Ovary (tissue), 9 donors: ENCODE data around the gene SYNM. TPM values are rescaled to one million over a fixed set of nuclear protein-coding genes. Genes with fewer than 3 reads are reported as not detected.

Experiments
- DNase-seq, 5 donors: peaks; one replicate each; pipeline ENCODE4 v3.0.0-alpha.2; 2019 to 2020
- H3K27ac ChIP-seq, 2 donors: fragments of 200-600 bp; one replicate each; pipeline versions ENCODE4 v1.5.1 to v1.8.0; 2019 to 2022
- H3K27me3 ChIP-seq: fragments of 200-600 bp; one replicate; pipeline ENCODE4 v1.8.0; 2022
- H3K36me3 ChIP-seq: fragments of 200-600 bp; sonication (generic); one replicate; pipeline ENCODE4 v1.5.1; 2019
- H3K4me1 ChIP-seq: one replicate; pipeline ENCODE4 v1.8.1; 2013; ENCODE audit warnings: mild to moderate bottlenecking, moderate library complexity; ENCODE audit not compliant: insufficient read depth
- H3K4me3 ChIP-seq: fragments of 200-600 bp; sonication (generic); one replicate; pipeline ENCODE4 v1.5.1; 2017
- H3K9me3 ChIP-seq, 2 donors: fragments of 200-600 bp in 1 of 2; sonication (generic) in 1 of 2; one replicate each; pipeline versions ENCODE4 v1.5.1 to v1.8.1; 2013 to 2019; ENCODE audit warnings: mild to moderate bottlenecking in 1 of 2, moderate library complexity in 1 of 2
- EP300 ChIP-seq: sonication (generic); formaldehyde crosslinking; IDR thresholded peaks from one replicate; pipeline ENCODE4 v1.6.1; 2017; ENCODE audit warnings: antibody characterized with exemption
- POLR2A ChIP-seq: fragments of 450-650 bp; IDR thresholded peaks from one replicate; pipeline ENCODE4 v1.6.1; 2017; ENCODE audit warnings: antibody characterized with exemption, mild to moderate bottlenecking, moderate library complexity
- WGBS, 3 donors: extraction: QIAGEN DNeasy Blood & Tissue Kit in 1 of 3; methylation state at CpG; one replicate each; pipeline versions ENCODE4 v1.1.5 to v1.1.7; 2013 to 2017; 5-methylcytosine and 5-hydroxymethylcytosine counted together
- intact Hi-C, 4 donors: fragments of 100-400 bp; cut with DNase I; formaldehyde crosslinking; loops; one replicate each; pipeline versions ENCODE4 v1.11.0 to v1.15.1; 2022 to 2023
- polyA plus RNA-seq, 2 donors: library from polyadenylated mRNA; stranded (reverse); fragments of 200-250 nt in 1 of 2; fragments of 350-450 nt in 1 of 2; fragmentation: Illumina TruSeq in 1 of 2; extraction: RNeasy Lipid Tissue Mini Kit (QIAGEN cat#74804) in 1 of 2; gene quantifications; one replicate each; pipeline ENCODE4 v1.2.3, GENCODE V29; 2013 to 2014
- total RNA-seq, 7 donors: library from RNA; depleted of rRNA in 2 of 7; stranded (reverse); fragments of >200 nt in 2 of 7; fragmentation: NEBNext Ultra II Directional in 3 of 7; extraction: Animal tissue kit (Norgen Biotek cat#: 25700) in 3 of 7; gene quantifications; one replicate each; pipeline versions ENCODE4 v1.1.0 to v1.2.4, GENCODE V29; 2016 to 2023
- TF ChIP-seq, protein P1 (sequence below), 3 donors: fragments of 450-650 bp in 2 of 3; fragments of 200-600 bp in 1 of 3; IDR thresholded peaks; one replicate each; pipeline versions ENCODE4 v1.5.1 to v1.8.0; 2016 to 2022; ENCODE audit warnings: antibody characterized with exemption in 3 of 3, mild to moderate bottlenecking in 1 of 3
- donor health status: DM: no; HTN: no; CAD: no; lungs with moderate emphysema.
- donor health status: DM: no; HTN: no; CAD: no.
- donor health status: Bipolar disorder and iron deficiency.
- donor health status: DM: yes; HTN: yes; CAD: no.
- donor health status: DM: no; HTN: no; CAD: no.
- donor health status: DM: yes; HTN: yes; CAD: no.

SYNM gene
- total and polyA plus RNA-seq, 9 donors, result 4.5 to 54.0 (median 14.9) TPM

GRCh38 chr15:99105514-99106341 is 848 bp downstream of the SYNM start:
- peak overlapping the region; percentile 65 to 78 for H3K27ac ChIP-seq
- TF ChIP-seq POLR2A (no peak), EP300 (no peak)
- TF ChIP-seq, protein P1, sequence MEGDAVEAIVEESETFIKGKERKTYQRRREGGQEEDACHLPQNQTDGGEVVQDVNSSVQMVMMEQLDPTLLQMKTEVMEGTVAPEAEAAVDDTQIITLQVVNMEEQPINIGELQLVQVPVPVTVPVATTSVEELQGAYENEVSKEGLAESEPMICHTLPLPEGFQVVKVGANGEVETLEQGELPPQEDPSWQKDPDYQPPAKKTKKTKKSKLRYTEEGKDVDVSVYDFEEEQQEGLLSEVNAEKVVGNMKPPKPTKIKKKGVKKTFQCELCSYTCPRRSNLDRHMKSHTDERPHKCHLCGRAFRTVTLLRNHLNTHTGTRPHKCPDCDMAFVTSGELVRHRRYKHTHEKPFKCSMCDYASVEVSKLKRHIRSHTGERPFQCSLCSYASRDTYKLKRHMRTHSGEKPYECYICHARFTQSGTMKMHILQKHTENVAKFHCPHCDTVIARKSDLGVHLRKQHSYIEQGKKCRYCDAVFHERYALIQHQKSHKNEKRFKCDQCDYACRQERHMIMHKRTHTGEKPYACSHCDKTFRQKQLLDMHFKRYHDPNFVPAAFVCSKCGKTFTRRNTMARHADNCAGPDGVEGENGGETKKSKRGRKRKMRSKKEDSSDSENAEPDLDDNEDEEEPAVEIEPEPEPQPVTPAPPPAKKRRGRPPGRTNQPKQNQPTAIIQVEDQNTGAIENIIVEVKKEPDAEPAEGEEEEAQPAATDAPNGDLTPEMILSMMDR (IDR thresholded peaks at IDR 0.05), result no peak
- 1 to 3% (median 1%) methylated on average over 50 to 116 of the region's 116 CpGs for WGBS, 3 donors
- DNase-seq, result peak in 3 of 5 donors; percentile 46 to 65 (median 51)
- peaks cover 3% of the 10 kb centered on the region for H3K4me1 ChIP-seq
- H3K27me3 ChIP-seq, result no peaks in the 10 kb centered on the region
- peak overlapping the region; percentile 47 for H3K4me3 ChIP-seq
- intact Hi-C loops, result loop anchor here (2.0 to 10.0 kb wide), 3 partner anchors 67 to 107 kb away; no protein-coding TSS in a partner anchor
- no peaks in the 10 kb centered on the region for H3K36me3 ChIP-seq
- no peaks in the 10 kb centered on the region for H3K9me3 ChIP-seq

GRCh38 chr15:99106417-99107220 is 1.7 kb downstream of the SYNM start:
- Histone ChIP-seq H3K27me3 (no peaks in the 10 kb centered on the region), H3K36me3 (no peaks in the 10 kb centered on the region), H3K9me3 (no peaks in the 10 kb centered on the region), H3K27ac (peak overlapping the region in 1 of 2 donors; percentile 67), H3K4me1 (peaks cover 3% of the 10 kb centered on the region), H3K4me3 (peak overlapping the region; percentile 47)
- 22 to 33% (median 27%) methylated on average over 15 of the region's 15 CpGs for WGBS, 3 donors
- peak in 3 of 5 donors; percentile 38 to 66 (median 59) for DNase-seq
- intact Hi-C loops, result loop anchor here in 2 of 4 donors (5.0 to 10.0 kb wide), 2 partner anchors 66 to 98 kb away; no protein-coding TSS in a partner anchor
- TF ChIP-seq POLR2A (no peak), EP300 (no peak)
- TF ChIP-seq, protein P1 (IDR thresholded peaks at IDR 0.05), result no peak

- Histone ChIP-seq H3K9me3 (no peaks in the 10 kb centered on the region), H3K27me3 (no peaks in the 10 kb centered on the region), H3K27ac (no peak overlapping the region), H3K36me3 (no peaks in the 10 kb centered on the region), H3K4me3 (no peak overlapping the region), H3K4me1 (peaks cover 3% of the 10 kb centered on the region)
- intact Hi-C loops, result loop anchor here in 2 of 4 donors (5.0 to 10.0 kb wide), 2 partner anchors 63 to 96 kb away; no protein-coding TSS in a partner anchor
- 88 to 99% (median 96%) methylated on average over 5 of the region's 5 CpGs for WGBS, 3 donors
- DNase-seq, result no peak
- no peak for TF ChIP-seq EP300
- TF ChIP-seq POLR2A, result no peak
- TF ChIP-seq, protein P1 (IDR thresholded peaks at IDR 0.05), result no peak
These were observed 4.1 kb downstream of the SYNM start for GRCh38 chr15:99108993-99109392.

DNA sequence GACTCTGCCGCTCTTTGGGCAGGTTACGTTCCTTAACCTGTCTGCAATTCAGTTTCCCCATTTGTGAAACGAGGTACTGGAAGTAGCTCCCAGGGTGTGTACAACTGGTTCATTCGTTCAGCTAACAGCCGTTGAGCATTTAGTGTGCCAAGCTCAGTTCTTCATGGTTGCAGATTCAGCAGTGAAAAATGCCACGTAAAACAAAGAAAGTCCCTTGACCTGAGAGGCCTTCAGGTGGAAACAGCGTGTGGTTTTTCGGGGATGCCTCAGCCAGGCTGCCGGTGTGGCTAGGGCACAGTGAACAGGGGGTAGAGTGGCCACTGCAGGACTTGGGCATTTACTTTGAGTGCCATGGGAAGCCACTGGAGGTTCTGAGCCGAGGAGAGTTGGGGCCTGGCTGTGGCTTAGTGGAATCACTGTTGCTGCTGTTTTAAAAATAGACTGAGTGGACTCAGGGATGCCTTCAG is 4.7 kb downstream of the SYNM start:
- no peaks in the 10 kb centered on the region for H3K36me3 ChIP-seq
- DNase-seq, result no peak
- H3K4me1 ChIP-seq, result peaks cover 3% of the 10 kb centered on the region
- no peak overlapping the region for H3K4me3 ChIP-seq
- 83 to 91% (median 84%) methylated on average over 10 of the region's 10 CpGs for WGBS, 3 donors
- H3K27ac ChIP-seq, result no peak overlapping the region
- intact Hi-C loops, result loop anchor here in 2 of 4 donors (5.0 to 10.0 kb wide), 2 partner anchors 63 to 95 kb away; no protein-coding TSS in a partner anchor
- TF ChIP-seq, protein P1 (IDR thresholded peaks at IDR 0.05), result no peak
- no peak for TF ChIP-seq EP300
- no peak for TF ChIP-seq POLR2A
- no peaks in the 10 kb centered on the region for H3K9me3 ChIP-seq
- H3K27me3 ChIP-seq, result no peaks in the 10 kb centered on the region
